ENCODE results near the gene CTRL.

The CTRL gene

GRCh38 chr16:67962135-67962534 lies 30.5 kb upstream of the CTRL start:
- DNase-seq = no peak

- DNase-seq = no peak
Measured at GRCh38 chr16:67961551-67961957, 29.9 kb upstream of the CTRL start.

DNA sequence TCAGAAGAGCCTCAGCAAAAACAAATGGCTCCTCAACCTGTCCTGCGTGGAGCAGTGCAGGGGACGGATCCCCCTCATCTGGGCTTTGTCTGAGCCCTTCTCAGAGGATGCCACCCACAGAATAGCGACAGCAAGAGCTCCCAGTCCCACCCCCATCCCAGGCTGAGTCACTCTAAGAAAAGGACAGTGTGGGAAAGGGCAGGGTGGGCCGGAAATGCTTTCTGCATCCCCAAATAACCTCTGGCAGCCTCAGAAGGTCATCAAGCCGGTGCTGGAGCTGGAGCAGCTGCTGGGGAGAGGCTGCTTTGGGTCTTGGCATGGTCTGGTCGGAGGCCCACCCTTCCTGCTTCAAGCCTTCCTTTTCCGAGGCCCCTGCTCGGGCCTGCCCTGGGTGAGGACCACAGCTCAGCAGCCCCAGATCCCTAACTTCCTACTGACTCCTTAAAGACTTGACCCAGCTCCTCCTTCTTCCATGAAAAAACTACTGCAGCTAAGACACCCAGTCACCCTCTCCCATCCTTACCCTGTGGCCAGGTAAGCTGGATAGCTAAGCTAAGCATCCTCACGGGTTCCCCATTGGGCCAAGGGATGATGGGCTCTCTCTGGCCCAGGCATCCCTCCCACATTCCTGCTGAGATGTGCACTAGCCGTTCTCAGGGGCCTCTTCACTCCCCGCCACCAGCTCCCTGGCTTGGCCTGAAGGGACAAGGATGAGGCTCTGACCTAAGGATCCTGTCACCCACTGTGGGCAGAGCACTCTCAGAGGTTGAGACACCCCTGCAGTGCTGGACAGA lies 28.1 kb upstream of the CTRL start:
- no peak for DNase-seq

- no peak for DNase-seq
Measured at GRCh38 chr16:67957622-67958021, 26.0 kb upstream of the CTRL start.

- DNase-seq = no peak
Measured at GRCh38 chr16:67954421-67955196, 22.9 kb upstream of the CTRL start.

DNA sequence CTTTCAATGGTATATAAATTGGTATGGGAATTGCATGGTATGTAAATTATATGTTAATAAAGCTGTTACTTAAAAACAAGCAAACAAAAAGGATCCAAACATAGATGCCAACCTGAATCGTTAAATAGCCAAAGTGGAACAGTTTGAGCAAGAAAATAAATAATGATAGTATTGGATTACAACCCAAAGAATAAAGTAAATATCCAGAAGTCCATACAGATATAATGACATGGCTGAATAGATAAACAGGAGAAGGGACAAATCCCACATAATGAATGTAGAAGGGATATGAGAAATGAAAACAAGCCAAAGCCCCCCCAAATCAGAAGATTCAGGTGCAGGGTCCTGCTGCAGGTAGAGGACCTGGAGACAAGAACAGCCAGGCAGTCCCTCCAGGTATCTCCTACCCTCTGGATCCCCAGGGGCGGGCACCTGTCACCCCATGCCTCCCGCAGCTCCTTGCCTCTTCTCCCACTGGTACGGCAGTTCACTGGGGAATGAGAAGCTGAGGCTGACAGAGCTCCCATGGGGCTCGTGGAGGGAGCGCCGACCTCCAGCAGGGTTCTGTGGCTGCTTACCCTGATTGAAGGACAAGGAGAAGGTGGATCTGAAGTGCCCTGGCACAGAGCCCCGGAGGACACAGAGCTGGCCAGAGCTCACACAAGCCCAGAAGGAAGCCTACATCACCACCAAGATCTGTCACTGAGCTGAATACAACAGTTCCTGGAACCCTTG lies 22.1 kb upstream of the CTRL start:
- no peak for DNase-seq

DNA sequence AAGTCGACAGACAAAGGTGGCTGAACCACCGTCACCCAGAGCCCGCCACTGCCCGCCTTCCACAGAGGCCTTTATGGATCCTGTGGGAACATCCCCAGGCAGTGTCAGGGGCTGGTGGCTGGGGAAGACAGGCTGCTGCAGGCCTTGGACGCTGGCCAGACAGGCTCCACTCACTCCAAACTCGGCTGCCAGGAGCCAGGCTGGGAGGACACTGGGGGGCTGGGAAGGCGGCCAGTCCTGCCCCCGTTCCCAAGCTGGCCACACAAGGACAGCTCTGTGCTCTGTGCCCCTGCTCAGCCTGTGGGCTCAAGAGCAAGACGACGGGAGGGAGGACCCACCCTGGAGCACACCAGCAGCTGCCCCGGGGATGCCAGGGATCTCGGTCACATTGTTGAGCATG lies 19.8 kb upstream of the CTRL start:
- DNase-seq = no peak

DNA sequence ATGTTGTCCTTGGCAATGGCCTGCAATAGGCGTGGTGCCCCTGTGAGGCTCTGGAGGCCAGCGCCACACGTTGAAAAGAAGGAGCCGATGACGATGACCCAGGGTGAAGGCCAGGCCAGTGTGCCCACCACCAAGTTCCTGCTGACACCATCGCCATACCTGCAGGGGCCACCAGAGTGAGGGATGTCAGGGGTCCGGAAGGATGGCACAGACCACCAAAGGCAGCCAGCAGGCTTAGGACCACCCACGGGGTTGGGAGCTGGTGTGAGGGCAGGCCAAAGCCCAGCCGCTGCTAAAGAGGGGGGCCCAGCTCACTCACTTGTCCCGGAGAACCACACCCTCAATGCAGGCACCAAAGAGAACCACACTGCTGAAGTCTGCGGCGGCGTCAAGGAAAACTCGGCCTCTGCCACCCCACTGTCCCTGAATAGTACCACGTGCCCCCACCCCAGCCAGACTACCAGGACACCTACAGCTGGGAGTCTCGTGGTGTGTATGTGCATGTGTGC lies 18.7 kb upstream of the CTRL start:
- no peak for DNase-seq

GRCh38 chr16:67949645-67950044 lies 18.0 kb upstream of the CTRL start:
- no peak for DNase-seq

DNA sequence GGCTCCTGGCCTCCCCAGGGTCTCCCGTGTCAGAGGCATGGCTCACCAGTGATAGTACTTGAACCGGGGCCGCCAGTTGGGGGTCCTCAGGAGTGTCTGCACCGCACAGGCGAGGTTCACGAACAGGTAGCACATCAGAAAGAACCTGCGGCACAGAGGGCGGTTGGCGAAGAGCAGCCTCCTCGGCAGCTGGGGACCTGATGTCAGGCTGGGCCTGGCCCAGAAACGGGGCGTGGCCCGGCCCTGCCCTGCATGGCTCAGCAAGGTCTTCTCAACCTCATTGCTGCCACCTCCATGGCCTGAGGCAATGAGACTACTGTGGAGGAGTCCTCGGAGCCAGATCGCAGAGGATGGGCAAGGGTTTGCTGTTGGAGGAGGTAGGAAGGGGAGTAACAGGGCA lies 16.4 kb upstream of the CTRL start:
- DNase-seq = no peak

GRCh38 chr16:67946966-67947558 lies 15.4 kb upstream of the CTRL start:
- DNase-seq = no peak

DNA sequence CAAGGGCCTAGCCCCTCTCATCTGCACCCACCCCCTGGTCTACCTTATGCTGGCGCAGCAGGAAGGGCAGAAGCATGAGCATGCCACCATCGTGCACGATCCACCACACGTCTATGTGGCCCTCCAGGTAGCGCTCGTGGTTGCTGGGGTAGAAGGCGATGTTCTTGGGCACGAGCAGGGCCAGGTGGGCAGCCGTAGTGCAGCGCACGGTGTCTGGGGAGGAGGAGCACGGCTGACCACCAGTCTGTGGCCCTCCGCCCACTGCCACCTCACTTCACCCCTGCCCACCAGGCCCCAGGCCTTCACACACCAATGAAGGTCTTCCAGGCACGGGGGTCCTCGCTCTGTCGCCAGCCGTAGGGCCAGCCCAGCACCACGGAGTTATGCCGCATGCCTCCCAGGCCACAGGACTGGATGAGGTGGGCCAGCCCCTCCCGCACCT lies 14.5 kb upstream of the CTRL start:
- no peak for DNase-seq

GRCh38 chr16:67945392-67945933 lies 13.8 kb upstream of the CTRL start:
- no peak for DNase-seq

GRCh38 chr16:67944690-67945391 lies 13.2 kb upstream of the CTRL start:
- no peak for DNase-seq

DNA sequence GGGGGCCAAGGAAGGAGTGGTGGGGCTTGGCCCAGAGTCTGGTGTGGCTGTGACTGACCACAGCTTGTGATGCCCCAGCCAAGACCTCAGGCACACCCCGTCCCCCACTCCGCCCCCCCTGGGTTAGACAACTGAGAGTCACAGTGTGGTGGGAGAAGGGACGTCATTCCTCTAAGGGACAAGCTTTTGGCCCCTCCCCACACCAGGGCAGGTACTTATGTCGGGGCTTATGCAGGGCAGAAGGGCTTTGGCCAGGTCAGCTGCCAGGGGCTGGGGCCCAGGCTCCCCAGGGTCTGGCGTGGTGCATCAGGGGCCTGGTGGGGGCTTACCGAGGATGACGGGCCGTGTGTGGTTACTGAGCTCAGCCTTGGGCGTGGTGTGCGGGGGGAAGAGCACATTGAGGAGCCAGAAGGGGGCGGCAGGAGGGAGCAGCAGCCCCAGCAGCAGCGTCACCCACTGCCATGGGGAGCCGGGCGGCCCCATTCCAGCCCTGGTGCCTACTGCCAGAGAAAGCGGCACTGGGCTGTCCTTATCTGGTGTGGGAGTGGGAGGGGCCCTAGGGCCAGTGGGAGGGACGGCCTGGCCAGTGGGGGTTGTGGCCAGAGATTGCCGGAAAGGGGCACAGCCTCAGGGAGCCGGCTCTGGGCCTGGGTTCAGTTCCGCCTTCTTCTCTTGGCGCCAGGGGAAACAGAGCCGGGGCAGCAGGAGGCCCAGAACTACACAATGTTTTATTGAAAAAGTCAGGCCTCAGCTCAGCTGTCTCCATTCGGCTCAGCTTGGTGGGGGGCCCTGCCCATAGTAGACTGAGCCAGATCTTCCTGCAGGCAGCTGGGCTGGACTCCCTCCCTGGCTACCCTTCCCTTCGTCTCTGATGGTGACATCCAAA lies 12.2 kb upstream of the CTRL start, which contains the start of gene LCAT:
LCAT (minus strand) TSS at position 502 of the 886 bp plus-strand sequence; CDS start at position 483, 19 bp downstream.
- no peak for DNase-seq

GRCh38 chr16:67943256-67943618 lies 11.6 kb upstream of the CTRL start:
- DNase-seq = no peak

DNA sequence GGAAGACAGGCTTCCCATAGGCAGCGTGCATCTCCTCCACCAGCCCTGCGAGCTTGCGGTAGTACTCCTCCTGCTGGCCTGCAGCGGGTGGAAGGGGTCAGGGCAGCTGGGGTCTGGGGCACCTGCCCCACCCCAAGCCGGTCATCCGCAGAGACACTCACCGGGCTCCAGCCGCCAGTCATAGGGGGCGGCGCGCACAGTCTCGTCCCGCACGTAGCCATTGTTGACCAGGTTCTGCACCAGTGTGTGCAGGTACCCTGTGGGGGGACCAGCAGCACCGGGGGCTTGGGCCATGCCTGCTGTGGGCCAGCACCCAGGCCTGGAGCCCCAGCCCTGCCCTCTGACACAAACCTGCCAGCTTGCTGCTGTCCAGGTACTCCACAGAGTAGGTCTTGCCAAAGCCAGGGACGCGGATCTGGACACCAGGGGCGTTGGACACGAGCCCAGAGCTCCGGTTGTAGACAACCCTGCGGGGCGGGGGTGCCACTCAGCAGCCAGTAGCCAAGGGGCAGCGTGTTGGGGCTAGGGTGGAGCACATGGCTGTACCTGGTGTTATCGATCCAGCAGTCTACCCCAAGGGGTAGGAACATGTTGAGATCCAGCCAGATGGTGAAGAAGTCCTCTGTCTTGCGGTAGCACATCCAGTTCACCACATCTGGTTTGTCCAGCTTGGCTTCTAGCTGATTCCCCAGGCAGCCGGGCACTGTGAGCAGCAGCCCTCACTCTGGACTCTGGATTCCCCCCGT lies 11.0 kb upstream of the CTRL start:
- no peak for DNase-seq

- DNase-seq = no peak
Measured at GRCh38 chr16:67942200-67942509, 10.5 kb upstream of the CTRL start.

- DNase-seq = no peak
Measured at GRCh38 chr16:67941469-67942199, 10.0 kb upstream of the CTRL start.
